GM18867 (cell line): ENCODE results near the gene PYROXD2.
A peak's percentile ranks its signal among the peaks of the same experiment; 100 is the strongest.
"Not testable (repeated sequence)": the region's sequence is repeated elsewhere in the genome, so short reads cannot be mapped to it uniquely, and the experiment has no call there.

Experiments used
- ATAC-seq: cut with Tn5 transposase; IDR thresholded peaks from one replicate; pipeline ENCODE4 v1.9.1; 2021; ENCODE audit warnings: mild to moderate bottlenecking, moderate library complexity; ENCODE audit not compliant: unreplicated experiment

Gene PYROXD2

DNA sequence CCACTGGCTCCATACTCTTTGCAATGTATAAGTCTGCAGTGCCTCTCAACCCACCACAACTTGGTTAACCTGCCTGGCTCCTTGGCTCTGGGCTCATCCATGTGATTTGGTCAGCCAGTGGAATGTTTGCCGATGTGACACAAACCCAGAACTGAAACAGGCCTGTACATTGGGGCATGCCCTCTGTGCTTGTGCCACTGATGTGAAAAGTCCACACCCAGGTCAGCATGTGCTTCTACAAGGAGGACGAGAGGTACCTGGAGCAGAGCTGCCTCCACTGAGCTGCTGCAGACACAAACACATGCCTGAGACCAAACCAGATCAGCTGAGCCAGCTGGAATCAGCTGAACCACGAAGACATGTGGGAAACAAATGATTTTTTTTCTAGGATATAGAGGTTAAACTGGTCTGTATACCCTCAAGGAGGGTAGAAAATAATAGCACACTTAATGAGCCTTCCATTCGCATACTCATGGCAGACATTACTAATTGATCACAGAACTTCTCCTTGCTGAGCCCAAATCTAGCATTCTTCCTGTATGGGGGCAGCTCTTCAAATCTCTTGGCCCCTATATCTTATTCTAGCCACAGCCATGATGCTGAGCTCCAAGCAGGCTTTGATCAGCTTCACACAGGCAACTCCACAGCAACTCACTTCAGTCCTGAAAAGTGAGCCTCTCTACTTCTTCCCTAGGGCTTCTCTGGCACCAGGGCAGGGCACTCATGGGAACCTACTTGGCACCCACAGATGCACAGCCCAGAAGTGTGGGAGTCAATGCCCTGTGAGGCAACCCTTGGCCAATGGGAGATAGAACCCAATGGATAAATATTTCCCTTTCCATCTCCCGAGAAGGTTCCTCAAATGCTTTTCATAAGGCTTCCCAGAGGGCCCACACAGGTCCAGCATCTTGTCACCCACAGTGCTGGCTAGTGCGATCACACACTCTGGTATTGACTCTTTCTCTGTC is 18.6 kb downstream of the PYROXD2 start:
- no peak for ATAC-seq

DNA sequence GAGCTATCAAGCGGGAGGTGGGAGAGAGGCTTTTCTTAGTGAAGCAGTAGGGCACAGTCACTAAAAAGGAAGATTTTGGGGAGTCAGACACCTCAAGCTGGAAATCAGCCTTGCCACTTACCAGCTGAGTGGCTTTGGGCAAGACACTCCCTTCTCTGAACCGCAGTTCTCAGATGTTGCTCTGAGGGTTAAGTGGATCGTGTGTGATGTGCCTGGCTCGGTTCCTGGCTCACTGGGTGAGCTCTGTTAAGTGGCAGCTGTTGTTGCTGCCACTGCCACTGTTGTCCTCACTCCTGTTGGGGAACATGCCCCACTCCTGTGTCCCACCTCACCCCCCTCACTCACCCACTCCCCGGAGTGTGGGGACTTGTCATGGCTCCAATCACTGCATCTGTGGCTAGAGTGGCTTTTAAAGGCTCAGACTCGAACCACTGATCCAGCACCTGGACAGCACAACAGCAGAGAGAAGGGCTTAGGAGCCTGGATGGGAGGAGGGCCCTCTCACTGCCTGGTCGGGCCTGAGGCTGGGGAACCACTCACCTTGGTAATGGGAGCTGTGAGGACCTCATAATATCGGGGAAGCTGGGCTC is 20.0 kb downstream of the PYROXD2 start:
- ATAC-seq = no peak

DNA sequence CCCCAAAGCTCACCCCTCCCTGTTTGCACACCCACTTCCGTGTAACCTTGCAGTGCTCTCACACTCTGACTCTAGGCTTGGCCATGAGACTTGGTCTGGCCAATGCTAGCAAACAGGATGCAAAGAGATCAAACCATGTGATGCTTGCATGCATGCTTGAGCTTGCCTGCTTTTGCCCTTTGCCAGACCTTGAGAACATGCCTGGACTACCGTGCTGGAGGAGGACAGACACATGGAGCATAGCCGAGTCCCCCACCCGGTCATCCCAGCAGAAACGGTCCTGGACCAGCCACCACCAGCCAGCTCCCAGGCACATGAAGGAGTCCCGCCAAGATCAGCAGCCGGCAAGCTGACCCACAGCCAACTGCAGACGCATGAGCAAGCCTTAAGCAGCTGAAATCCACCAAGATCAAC is 23.4 kb downstream of the PYROXD2 start:
- peak; percentile 77 for ATAC-seq

DNA sequence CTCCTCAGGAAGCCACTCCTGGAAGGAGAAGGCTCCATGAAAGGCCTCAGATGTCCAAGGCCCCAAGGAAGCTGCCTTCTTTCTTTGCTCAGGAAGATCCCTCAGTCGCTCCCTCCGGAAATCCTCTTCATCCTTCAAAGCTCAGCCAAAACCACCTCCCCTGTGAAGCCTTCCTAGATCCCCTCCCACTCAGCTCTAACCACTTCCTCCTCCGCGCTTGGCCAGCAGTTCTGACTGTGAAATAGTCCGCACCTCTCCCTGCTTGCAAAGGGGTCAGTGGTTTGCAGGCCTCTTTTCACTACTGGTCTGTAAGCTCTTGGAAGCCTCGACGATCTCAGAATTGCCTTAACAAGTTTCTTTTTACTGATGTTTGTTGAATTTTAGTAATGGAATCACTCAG is 23.9 kb downstream of the PYROXD2 start:
- ATAC-seq = peak; percentile 59

DNA sequence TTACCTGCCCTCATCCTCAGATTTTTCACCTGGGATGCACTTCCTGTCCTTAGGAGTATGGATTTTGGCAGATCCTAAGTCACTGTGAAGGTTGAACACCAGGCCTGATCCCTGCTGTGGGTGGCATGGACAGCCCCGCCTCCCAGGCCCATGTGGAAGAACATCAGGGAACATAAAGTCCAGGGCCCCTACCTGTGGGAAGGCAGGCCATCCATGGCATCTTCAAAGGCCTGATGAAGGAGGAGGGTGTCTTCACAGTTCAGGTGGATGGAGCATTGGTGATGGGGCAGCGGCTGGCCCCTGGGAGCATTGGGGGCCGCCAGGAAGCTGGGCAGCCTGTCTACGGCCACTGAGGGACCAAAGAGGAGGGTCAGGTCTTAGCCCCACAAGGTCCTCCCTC is 24.6 kb downstream of the PYROXD2 start:
- ATAC-seq = no peak

DNA sequence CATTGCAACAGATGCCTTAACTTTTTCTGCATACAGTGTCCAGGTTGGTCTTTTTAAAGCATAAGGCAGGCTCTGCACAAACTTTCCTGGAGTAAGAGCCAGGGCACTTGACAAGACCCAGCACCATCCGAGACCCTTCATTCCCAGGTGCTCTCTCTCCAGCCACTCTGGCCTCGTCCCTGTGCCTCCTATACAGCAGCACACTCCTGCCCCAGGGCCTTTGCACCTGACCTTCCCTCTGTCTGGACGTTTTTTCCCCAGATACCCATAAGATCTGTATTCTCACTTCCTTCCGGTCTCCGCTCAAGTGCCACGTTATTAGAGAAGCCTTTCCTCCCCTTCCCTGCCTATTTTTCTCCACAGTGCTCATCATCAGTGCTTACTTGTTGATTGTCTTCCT is 25.6 kb downstream of the PYROXD2 start:
- no peak for ATAC-seq

DNA sequence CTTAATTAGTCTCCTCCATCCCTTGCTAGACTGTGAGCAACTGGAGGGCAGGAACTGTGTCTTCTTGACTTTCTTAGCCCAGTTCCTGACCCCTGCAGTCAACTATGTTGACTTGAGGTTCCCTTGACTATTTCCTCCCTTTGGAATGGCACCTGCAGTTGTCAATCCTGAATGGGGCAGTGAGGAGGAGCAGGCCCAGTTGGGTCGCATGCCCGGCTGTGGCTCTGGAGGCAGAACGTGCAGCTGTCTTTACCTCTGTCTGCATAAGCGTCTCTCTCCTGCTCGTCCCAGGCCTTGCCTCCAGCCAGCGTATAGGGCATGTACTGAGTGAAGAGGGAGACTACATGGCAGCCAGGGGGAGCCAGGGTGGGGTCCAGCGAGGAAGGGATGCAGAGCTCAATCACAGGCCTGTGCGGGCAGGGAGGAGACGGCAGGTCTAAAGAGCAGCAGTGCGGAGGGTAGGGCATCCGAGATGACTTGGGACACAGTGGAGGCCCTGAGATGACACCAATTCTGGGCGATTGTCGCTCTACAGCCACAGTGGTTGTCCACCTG is 26.8 kb downstream of the PYROXD2 start:
- no peak for ATAC-seq

DNA sequence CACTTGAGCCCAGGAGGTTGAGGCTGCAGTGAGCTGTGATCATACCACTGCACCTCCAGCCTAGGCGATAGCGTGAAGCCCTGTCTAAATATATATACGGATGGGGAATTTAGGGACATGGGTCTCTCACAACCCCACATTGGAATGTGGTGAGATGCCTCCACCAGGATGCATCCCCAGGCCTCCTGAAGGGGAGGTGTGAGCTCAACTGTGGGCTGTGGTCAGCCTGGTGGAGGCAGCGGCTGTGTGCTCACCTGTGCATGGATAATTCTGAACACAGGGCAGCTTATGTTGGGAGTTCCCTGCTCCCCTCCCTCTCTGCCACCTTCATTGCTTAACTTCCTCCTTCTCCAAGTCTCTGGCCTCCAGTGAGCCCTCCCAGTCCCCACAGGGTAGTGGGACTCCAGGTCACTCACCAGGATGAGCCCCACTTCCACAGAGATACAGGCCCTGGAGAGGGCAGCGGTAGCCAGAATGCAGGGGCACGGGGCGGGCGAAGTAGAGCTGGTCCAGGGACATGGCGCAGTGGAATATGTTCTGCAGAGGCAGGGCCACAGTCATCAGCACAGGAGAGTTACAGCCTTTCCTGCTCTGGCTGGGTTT is 30.4 kb downstream of the PYROXD2 start:
- ATAC-seq = no peak

DNA sequence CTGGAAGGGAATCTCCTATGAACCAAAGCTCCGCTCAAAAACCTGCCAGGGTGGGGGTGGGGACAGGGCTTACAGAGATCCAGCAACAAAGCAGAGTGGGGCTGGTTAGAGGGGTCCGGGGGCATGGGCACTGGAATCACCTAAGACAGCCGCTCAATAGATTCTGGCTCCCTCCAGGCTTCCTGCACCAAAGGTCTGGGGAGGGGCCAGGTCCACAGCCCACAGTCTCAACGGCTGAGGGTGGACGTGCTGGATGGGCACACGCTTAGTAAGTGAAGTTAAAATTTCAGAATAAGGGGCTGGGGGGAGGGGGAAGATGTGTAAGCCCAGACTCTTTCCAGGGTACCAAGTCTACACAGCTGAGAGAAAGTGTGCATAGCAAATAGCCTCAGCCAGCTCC is 31.1 kb downstream of the PYROXD2 start:
- ATAC-seq = no peak

DNA sequence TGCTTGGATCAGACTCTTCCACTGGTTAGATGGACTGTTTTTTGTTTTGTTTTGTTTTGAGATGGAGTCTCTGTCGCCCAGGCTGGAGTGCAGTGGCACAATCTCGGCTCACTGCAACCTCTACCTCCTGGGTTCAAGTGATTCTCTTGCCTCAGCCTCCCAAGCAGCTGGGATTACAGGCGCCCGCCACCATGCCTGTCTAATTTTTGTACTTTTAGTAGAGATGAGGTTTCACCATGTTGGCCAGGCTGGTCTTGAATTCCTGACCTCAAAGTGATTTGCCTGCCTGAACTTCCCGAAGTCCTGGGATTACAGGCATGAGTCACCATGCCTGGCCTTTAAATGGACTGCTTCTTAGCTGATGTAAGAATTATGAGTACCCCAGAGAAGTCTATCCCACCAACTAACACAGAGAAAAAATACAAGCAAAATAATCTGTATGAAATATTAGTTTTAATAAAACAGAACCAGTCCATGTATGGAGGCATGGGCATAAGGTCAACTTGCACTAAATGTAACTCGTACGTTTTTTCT is 31.8 kb downstream of the PYROXD2 start:
- not testable (repeated sequence) for ATAC-seq

DNA sequence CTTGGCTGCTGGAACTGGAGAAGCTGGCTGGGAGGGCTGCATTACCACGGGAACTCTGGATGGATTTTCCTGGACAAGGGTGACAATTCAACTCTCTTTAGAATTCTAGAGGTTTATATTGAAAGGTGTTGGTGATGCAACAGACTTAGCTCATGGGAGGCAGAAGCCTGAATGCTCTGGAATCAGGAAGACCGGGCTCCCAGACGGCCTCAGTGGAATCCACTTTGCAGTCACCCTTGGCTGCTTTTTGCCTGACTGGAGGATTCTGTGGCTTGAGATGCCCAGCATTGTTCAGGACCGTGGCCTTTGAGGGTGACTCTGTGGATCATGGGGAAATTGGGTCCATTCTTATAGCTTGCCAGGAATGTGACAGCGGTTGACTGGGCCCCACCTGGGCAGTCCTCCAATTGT is 32.3 kb downstream of the PYROXD2 start:
- no peak for ATAC-seq

DNA sequence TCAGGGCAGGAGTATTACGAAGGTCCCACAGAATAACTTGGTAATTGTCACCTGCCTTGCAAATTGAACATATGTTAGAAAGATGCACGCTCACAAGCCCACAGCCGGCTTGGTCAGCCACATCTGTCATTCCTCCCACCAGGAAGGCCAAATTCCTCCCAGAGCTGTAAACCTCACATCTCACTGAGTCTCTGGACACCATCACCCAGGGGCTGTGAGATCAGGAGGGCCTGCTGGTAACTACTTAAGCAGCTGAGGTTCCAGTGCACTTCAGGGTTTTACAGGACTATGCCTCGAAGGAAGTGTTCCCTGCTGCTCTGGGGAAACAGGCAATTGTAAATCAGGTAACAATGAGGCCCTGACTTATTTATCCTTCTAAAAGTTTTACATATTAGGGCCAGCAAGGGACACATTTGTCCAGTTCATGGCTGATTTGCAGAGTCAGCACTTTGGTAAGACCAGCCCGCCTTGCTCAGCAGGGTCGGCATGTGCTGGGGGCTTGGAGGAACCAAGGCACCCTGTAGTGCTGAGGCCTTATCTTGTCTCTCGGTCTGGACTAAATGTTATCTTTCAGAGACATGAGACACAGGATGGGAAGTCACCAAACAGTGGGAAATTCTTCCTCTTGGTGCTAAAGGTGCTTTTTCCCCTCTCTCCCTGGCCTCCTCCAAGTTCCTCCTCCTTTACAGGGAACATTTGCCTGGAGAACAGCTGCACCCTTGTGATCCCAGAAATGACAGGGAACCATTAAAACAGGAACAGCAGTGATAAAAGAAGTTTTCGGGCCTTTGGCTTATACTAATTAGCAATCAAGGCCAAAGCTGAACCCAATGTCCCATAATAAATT is 34.3 kb downstream of the PYROXD2 start:
- no peak for ATAC-seq

DNA sequence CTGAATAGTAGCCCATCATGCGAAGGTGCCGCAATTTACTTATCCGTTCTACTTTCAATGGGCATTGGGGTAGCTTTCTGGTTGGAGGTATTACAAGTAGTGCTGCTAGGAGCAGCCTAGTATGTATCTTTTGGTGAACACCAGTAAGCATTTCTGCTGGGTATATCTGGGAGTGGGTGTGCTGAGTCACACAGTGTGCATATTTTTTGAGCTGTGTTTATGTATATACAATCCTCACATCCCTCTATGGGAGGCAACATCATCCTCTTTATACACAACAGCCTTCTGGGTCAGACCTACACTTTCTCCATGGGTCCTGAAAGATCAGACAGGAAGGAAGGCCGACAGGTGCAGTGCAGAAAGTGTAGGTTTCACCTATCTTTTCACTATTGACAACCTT is 36.3 kb downstream of the PYROXD2 start:
- ATAC-seq = no peak

DNA sequence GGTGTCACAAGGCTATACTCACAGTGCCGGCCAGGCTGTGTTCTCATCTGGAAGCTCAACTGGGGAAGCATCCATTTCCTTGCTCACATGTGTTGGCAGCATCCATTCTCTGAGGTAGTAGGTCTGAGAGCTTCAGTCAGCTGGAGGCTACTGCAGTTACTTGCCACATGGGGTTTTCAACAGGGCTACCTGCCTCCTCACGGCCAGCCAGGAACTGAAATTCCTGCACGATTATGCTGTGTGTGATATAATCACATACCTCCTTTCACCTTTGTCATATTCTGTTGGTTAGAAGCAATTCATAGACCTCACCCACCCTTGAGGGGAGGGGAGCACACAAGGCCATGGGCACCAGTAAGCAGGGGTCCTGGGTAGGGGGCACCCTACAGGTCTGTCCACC is 37.4 kb downstream of the PYROXD2 start:
- ATAC-seq = no peak

DNA sequence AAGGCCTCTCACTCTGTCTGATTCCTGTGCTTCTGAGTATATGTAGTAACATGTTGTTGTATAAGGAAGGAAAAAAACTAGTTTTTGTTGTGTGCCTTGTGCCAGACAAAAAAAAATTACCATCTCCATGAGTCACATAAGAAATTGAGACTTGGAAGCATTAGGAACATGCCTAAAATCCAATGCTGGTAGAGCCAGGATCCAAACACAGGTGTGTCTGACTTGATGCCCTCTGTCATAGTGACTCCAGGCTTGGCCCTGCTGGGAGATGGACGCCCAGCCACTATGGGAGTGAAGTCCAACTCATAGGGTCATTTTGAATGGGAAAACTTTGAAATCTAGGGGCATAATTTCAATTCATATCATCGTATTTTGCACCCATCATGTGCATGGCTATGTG is 38.0 kb downstream of the PYROXD2 start:
- ATAC-seq = no peak

DNA sequence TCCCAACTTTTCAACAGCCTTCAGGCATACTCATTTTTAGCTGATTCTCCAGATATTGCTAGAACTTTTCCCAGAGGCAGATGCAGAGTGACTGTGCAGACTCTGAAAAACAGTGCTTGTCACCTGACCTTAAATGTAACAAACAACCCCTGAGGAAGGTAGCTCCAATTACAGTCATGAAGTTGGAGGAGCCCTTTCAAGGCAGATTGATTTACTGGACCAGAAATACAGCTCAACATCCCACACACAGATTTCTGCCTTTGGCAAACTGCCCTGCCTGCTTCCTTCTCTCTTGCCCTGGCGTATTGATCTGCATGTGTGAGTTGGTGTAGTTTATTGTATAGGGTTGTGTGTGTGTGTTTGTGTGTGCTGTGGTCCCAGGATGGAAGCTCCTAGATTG is 38.5 kb downstream of the PYROXD2 start:
- ATAC-seq = no peak

DNA sequence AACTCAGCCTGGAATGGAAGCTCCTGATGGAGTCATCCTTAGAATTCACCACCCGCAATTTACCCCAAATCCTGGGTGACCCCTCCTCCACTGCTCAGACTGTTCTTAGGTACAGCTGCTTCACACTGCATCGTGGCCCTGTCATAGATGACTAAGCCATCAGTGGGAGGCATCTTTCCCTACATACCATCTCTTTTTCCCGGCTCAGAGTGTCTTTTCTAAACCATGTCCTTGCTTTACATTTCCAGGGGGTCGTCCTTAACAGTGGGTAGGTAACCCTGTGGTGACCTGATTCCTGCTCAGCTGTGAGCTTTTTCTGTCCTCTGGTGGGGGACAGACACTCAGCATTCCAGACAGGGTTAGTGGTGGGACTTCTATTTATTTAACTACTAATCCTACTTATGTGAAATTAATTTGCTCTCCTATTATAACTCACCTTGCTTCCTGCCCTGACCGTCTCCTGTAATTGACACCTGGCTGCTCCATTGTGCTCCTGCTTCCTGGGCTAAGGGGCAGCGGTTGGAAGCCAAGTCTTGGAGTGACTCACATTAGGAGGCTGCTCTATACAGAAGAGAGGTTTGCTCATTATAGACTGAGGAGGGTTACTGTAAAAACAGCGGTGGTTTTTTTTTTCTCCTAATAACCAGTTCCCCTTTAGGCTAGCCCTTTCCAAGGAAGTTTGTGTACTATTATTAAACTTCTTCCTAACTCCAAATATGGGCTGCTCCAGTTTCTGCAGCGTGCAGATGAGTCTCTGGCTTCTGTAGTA is 40.6 kb downstream of the PYROXD2 start:
- ATAC-seq = no peak

DNA sequence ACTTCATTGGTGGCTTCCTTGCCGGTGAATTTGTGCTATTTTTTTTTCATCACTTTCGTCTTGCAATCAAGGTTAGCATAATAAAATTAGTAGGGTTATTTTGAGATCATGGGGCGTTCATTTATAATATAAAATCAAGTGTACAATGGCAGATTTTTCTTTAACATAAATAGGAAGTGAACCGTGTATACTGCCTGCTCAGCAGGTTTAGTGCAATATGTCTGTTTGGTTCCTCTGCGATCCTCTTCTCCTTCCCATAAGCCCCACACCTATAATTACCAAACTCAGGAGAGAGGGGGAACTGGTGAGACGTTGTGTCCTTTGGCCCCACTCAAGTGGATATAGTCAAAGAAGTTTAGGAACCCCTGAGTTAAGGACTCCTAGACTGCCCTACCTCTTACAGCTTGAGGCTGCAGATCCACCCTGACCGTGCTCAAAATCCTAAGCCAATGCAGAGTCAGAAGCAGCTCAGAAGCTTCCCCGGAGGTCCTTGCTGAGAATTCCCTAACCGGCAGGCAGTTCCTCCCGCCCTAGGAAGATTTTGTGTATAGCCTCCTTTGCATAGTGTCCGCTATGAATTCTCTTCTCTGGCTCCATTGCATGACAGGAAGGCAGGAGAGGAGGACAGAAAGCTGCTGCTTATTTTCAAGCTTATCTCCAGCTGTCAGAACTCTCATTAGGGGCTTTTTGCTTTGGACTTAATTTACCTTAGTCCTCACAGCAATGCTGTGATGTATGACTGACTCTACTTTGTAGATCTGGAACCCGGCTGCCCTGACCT is 41.5 kb downstream of the PYROXD2 start:
- ATAC-seq = no peak
